ENCODE results near the gene PCDH12.

Gene PCDH12

DNA sequence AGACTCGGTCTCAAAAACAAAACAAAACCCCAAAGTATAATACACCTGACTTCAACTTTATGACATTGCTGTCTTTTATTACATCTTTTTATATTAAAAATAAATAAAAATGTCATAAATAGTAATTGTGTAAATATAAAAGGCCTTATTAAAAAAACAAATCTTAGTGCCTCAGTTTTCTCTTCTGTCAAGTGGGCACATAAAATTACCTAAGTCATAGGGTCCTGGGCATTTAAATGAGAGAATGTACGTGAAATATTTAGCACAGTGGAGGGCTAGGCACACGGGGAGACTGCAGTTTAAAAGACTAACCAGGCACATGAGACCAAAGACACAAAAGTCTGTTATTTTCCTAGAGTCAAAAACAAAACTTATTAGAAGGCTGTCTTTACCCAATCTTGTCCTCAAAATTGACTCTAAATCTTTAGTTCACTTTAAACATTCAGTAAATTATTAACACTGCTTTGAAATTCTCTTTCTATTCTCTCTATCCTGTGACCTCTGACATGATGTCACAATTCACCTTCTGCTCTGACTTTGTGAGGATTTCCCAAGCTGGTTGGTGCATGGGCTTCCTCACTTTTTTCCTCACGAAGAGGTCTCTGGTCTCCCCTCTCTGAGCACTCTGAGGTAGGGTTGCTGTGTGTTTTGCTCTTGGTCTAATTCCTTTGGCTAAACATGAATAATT lies 8.4 kb upstream of the PCDH12 start:
- no peak for DNase-seq

DNA sequence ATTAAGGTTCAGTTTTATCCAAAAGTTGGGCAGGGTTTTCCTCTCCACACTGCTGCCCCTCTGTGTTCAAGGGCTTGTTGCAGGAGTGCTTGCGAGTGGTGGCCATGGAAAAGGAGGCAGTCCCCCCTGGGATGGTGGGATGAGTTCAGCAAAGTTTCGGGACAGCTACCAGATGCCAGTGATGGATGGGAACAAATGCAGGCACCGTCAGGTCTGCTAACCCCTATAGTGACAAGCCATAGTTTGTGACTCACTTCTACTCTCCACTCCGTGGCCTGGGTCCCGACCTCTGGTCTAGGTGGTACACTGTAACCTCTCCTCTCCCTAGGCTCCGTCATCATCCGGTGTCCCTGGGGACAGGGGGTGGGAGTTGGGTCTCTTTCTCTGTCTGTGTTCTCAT lies 7.1 kb upstream of the PCDH12 start:
- DNase-seq: no peak

DNA sequence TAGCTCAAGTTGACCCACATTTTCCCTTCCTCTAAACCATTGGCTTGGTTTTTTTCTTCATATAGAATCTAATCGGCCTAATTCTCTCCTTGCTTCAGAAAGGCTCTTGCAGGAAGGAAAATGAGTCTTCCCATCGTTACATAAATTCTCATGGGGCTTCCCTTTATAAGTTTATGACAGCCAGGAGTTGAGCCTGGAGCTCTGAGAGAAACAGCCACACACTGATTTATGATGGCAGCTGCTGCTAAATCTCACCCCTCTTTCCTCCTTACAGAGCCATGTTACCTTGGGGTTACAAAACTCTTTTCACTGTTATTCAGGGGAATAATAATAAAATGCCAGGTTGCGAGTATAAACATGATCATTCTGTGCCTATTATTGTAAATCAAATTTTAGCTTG lies 5.7 kb upstream of the PCDH12 start:
- no peak for DNase-seq

DNA sequence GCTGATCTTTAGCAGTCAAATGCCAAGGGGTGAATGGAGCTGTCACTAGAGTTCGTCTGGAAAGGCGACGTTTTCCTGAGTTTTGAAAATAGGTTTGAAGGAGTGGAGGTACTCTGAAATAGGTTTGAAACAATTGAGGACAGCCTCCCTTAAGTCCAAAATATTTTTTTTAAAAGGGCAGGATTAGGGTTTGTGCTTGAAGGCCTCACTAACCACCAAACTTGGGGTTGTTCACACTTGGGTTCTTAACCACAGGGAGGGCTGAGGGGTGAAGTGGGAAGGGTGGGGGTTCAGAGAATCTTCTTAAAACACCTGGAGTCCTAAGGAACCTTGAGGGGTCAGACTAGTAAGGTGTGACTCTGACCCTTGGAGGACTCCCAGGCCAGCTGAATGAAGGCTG lies 3.5 kb upstream of the PCDH12 start:
- no peak for DNase-seq

DNA sequence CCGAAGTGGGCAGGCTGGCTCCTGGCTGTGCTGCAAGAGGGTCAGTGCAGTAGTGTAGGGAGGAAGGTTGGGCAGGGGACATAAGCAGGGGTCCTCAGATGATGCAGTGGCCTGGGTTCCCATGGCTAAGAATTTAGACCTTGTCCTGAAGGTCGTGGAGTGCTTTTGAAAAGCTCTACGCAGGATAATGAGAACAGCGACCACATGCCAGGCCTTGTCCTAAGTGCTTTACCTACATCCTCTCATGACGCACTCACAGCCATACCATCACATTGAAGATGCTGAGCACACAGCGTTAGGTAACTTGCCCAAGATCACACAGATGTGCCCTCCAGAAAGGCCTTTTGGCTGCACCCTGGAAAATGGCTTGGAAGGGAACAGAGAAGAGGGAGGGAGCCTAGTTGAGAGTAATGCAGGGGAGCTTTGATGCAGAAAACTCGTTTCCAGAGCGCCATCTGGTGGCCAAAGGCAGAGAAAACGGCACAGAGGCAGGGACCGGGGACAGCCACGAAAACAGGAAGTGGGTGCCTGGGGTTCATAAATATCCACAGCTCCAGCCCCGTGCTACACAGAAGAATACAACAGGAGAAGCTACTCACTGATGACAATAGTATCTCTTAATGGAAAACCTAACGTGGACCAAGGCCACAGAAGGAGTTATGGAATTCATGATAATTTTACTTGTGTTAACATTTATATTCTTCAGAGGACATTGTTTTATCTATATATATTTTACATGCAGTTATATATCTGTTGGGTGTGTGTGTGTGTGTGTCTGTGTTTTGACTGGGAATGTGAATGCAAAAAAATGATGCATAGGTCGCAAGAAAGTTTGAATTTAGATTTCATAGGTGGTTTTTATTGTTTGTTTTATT lies 2.7 kb upstream of the PCDH12 start:
- DNase-seq: peak; percentile 93

DNA sequence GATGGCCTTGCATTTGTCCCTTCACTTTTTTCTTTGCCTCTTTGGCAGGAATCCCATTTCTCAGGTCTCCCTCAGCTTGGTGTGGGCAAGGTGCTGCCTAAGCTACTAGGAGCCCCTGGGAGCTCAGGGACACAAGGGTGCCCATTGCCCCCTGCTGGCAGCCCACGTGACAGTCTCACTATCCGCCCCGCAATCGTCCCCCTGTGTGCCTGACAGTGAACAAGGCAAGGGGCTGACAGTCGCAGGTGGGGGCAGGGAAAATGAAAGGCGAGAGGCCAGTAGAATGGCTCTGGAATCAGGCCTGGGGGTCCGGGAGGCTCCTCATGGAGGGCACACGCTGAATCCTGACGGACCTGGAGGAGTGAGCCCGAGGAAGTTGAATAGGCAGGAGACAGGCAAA lies 2.0 kb upstream of the PCDH12 start:
- DNase-seq: no peak

DNA sequence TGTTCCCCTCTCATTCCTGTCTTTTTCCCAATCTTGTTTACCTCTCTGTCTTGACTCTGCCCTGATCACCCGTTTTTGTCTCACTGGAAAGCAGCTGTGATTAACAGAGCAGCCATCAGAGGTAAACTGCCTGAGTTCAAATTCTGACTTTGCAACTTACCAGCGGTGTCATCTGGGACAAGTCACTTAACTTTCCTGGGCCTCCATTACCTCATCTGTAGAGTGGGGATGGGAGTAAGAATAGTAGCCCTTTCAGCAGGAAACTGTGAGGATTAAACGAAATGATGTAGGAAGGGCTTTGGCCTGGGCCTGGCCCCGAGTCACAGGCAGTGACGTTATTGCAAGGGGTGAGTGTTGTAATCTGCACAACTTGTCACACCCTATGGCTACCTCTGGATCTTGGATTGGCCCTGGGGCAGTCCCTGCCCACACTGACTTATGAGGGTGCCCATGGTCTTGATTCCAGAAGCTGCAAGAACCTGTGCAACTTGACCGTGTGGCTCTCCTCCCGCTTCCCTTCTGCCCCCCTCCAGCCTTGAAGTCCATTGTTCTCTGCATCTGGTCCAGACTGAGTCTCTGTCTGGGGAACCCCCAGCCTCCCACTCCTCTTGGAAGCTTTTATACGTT lies 657 bp upstream of the PCDH12 start:
- peak; percentile 11 for DNase-seq

DNA sequence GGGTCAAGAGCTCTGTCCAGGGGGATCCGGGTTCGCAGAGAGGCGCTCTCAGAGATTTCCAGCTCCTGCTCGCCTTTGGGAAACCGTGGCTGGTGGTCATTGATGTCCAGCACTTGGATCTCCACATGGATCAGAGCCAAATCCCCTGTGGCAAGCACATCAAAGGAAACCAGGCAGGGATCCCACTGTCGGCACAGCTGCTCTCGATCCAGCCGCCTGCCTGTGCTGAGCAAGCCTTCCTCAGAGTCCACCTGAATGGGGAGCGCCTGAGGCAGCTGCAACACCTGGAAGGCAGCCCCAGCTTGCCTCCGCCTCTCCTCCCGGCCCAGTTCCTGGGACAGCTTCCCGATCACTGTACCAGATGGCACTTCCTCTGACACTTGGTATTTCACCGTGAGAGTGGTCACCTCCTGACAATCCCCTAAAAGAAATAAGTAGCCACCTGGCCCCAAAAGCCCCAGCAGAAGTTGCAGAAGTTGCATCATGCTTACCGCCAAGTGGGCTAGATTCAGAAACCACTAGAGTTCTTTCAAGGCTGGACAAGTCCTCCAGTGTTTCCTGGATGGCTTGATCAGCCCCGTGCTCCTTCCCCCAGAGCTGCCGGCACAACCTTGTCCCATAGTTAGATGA lies 520 bp downstream of the PCDH12 start:
- DNase-seq: no peak

DNA sequence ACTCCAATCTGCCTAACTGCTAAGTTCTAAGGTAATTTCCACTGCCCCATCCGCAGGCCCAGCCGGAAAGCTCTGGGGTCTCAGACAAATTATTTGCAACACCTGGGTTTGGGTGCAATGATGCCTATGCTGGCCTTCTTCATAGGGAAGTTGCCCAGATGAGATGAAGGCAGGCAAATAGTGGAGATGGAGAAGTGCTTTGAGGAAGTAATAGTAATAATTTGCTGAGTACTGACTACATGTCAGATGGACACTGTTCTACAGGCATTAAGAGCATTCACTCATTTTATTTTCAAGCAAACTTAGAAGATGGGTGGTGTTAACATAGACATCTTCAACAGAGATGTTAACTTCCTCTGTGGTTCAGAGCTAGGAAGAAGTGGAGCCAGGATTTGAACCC lies 3.8 kb downstream of the PCDH12 start:
- no peak for DNase-seq

DNA sequence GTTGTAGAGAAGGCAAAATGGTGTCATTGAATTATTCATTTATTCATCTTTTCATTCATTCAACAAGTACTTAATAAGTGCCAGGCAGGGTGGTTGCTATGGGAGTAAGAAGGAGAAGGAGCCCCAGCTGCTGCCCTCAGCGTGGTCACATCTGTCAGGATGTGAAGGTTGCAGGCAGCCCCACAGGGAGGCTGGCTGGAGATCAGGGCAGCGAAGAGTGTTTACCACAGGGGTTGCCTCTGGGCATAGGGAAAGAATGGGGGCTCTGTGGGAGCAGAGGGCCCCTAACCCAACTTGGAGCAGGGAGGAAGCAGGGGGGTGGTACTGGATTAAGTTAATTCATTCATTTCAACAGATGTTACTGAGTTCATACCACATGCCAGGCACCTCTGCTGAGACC lies 6.0 kb downstream of the PCDH12 start:
- DNase-seq: no peak

DNA sequence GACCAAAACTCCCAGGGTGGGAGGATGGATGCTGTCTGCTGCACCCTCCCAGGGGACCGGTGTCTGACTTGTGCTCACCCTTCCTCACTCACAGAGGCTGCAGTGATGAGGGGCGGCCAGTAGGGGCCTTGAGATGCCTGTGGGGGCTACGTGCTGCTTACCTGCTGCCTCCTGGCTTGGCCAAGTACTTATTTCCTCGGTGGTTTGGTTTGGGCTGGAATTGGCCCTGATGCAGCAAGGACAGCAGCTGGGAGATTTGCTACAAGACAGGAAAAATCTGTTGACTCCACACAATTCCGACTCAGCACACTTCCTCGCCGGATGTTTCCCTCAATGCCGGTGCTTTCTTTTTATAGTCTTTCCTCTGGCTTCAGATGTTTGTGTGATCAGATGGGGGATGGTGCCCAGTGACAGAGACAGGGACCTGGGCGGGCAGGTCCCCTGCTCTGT lies 6.6 kb downstream of the PCDH12 start:
- peak; percentile 29 for DNase-seq

DNA sequence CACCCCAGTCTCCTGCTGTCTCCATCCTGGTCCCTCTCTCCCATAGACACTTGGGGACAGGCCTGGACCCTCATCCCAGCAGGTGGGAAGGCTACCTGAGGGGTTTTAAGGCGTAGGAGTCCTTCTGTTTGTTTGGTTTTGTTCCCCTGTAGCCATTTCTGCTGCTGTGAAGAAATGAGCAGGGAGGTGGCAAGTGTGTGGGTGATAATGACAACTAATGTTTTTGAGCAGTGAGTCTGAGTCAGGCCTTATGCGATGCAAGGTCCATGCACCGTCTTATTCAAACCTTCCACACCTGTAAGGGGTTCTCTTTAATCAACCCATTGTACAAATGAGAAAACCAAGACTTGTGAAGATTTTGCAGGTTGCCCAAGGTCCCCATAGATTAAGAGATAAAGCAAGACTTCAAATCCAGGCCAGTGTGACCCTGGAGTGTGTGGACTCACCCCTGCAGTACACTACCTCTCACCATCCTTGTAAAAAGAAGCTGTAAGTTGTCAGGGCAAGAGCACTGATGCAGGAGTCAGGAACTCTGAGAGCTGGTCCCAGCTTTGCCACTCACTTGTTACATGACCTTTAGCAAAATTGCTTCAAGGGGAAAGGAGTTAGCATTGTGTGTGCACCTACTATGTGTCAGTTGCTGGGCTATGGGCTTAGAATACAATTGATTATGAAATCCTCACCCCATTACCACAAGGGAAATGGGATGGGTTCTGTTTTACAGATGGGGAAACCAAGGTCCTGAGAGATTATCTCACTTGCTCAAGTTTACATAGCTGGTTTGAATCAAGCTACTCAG lies 7.6 kb downstream of the PCDH12 start:
- DNase-seq: no peak

DNA sequence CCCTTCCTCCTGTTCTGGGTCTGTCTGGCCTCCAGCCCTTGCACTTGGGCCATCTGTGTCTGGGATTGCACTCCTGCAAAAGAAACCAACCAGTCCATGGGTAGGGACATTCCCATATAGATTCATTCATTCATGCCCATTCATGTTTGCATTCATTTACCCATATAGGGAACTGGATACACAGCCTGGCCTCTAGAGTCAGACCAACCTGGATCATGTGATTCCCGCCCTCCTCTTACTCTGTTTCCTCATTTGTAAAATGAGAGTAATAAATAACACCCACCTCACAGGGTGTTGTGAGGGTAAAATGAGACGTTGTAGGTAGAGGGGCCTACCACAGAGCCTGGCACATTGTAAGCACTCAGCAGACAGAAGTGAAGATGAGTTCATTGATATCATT lies 8.5 kb downstream of the PCDH12 start:
- no peak for DNase-seq

DNA sequence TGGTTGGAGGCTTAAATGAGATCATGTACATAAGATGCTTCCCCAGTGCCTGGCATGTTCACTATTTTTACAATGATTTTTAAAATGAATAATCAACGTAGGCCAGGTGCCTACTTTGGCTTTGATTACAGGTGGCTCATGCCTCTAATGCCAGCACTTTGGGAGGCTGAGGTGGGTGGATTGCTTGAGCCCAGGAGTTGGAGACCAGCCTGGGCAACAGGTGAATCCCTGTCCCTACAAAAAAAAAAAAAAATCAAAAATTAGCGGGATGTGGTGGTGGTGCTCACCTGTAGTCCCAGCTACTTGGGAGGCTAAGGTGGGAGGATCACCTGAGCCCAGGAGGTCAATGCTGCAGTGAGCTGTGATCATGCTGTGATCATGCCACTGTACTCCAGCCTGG lies 9.2 kb downstream of the PCDH12 start:
- DNase-seq: no peak

DNA sequence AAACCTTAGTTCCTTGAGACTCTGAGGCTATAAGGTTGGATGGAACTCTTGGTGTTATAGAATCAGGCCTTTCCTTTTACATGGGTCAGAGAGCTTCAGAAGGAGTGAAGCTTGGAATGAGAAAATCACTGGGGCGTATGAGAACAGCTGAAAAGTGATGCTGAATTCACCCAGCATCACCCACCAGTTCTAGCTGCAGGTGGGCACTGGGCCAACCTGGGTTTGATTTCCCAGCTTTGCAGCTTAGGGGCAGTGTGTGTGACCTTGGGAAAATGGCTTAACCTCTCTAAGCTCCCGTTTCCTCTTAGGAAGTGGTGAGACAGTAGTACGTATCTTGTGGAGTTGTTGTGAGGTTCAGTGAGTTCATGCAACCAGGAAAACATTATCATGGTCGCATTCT lies 10.7 kb downstream of the PCDH12 start:
- no peak for DNase-seq

DNA sequence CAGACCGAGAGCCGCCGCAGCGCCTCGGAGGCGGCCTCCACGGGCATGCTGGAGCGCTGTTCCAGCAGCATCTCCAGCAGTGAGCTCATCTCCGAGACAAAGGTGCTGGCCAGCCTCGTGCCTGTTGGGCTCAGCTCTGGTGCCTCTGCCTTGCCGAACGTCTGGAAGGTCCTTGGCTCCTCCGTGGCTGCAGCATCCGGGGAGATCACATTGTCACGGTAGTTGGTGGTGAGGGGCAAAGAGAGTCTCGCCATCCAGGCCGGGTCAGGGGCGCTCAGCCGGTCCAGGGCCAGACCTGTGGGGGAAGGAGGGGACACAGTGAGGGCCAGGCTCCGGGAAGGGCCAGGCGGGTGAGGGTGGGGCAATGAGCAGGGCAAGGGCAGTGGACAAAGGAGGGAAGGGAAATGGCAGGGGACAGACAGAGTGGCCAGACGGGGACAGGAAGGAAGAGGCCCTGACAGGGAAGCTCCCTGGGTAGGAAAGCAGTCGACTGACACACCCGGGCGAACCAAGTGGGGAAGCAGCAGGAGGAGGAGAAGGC lies 12.4 kb downstream of the PCDH12 start:
- DNase-seq: no peak

DNA sequence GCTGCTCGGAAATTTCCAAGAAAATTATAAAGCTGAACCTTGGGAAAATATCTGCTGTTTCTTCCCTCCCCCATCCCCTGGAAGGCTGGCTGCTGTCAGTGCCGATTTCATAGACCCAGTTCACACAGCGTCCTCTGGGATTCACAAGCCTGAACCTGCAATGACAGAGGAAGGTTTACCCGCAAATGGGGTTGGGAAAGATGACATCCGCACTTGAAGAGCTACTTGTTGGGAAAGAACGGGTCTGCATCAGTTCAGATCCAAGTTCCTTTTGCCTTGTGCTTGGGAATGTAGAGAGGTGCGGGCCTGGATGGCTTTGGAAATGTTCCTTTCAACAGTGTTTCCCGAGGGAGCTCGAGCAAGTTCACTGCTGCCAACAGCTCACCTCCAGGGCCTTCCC lies 13.9 kb downstream of the PCDH12 start:
- DNase-seq: no peak

DNA sequence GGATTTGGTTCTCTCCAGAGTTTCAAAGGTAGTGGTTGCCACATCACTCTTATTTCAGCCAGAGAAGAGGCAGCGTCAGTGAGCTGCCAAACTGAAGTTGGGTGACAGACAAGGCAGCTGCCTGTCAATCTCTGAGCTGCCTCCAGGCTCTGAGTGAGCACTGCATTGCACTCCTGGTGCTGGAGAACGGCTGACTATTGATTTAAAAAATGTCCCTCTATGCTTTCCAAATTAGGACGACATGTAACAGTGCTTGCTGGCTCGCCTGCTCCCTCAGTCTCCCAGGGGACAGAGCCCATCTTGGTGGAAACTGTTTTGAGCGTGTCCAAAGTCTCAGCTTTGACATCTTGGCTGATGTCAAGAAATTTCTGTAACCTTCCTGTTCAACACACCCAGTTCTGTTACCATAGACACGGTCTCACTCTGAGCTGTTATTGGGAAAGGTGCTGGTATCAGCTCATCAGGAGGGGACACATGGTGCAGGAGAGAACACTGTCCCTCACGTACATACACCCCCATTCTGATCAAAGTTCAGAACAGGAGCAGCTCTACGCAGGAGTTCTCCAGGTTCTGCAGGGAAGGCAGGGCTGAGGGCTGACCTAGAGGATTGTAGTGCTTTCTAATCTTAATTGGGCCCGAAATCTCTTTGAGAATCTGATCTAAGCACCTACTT lies 15.7 kb downstream of the PCDH12 start:
- no peak for DNase-seq

DNA sequence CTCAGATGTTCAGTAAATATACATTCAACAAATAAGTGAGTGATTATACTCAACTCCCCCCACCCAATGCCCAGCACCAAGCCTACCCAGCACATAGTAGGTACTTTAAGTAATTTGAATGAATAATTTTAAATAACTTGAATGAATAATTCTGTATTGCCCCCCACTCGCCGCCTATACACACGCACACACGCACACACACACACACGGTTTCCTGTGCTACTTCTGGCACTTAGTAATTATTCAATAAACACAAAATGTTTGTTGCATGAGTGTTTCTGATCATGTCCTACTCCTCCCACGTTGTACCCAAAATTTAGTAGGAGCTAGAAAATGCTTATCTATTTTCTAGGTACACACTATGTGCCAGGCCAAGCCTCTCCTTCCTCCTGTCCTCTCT lies 16.2 kb downstream of the PCDH12 start:
- DNase-seq: no peak

DNA sequence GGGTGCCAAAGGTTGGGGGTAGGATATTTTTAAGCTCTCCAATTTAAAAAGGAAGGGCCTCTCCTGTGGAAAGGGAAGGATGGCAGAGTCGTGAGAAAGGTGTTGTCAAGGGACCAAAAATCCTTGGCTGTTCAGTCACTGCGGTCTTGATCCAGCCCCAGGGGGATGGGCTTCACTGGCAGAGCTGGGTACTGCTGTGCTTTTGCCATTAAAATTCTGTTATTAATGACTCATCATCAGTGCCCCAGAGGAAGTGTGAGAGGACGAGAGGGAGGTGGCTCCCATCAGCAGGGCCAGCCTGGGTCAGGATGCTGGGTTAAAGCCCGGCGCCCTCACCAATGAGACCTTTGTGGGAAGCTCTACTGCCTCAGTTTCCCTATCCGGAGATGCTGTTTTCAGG lies 16.7 kb downstream of the PCDH12 start:
- no peak for DNase-seq

DNA sequence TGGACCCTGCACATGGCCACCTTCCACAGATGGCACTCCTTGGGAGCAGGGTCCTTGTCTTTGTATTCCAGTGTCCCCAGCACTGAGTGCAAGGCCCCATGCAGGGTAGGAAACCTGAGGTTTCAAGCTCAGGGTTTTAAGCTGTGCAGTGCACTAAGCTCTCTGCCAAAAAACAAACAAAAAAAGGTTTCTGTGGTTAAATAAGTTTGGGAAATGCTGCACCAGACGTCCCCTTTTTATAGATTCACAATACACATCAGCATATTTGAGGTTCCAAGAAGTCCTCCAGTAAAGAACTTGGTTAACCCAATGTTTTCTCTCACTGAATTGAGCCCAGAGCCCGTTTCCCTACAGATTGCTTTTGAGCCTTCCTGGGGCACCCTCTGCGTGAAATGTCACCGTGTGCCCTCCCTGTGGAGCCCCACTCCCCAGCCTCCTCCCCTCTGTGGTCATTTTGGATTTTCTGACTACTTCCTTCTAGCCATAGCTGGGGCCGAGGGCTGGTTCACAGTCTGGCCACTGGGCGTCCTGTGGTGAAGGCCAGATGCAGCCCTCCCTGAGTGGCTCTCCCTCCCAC lies 17.2 kb downstream of the PCDH12 start:
- no peak for DNase-seq

All from CD4-positive, alpha-beta T cell treated with Interleukin-17A for 1 hour (primary cell).